K562 (cell line): ENCODE results near the gene VPS41. TPM values are rescaled to one million over a fixed set of nuclear protein-coding genes. Genes with fewer than 3 reads are reported as not detected.

Experiments
- DACH1 ChIP-seq: fragments of 450-650 bp; IDR thresholded peaks from 2 replicates; pipeline ENCODE4 v1.6.1; 2018; ENCODE audit not compliant: partially characterized antibody
- HDAC3 ChIP-seq: fragments of 450-650 bp; IDR thresholded peaks from 2 replicates; pipeline ENCODE4 v1.6.1; 2018; ENCODE audit warnings: borderline replicate concordance, mild to moderate bottlenecking, moderate library complexity; ENCODE audit not compliant: partially characterized antibody
- HMG20B ChIP-seq: fragments of 250-450 bp; sonication (Bioruptor Pico); IDR thresholded peaks from 2 replicates; pipeline ENCODE4 v1.5.0; 2021; ENCODE audit warnings: mild to moderate bottlenecking
- HNRNPL ChIP-seq: fragments of 200-400 bp; formaldehyde crosslinking; IDR thresholded peaks from 2 replicates; pipeline ENCODE4 v1.6.1; 2017; ENCODE audit warnings: low read depth, mild to moderate bottlenecking, low read length
- KLF6 ChIP-seq: fragments of 250-450 bp; sonication (Bioruptor Pico); IDR thresholded peaks from 2 replicates; pipeline ENCODE4 v1.4.0; 2020; ENCODE audit warnings: mild to moderate bottlenecking, moderate library complexity, borderline replicate concordance
- LCOR ChIP-seq: sonication (generic); formaldehyde crosslinking; IDR thresholded peaks from 2 replicates; pipeline ENCODE4 v1.8.0; 2022; ENCODE audit warnings: mild to moderate bottlenecking, missing genetic modification reagents
- MCM5 ChIP-seq: fragments of 450-650 bp; IDR thresholded peaks from 2 replicates; pipeline ENCODE4 v1.6.1; 2016; ENCODE audit warnings: low read depth
- PTTG1 ChIP-seq: fragments of 450-650 bp; IDR thresholded peaks from 2 replicates; pipeline ENCODE4 v1.6.1; 2016; ENCODE audit warnings: low read depth, mild to moderate bottlenecking, missing genetic modification characterization, missing compliant biosample characterization
- PURB ChIP-seq: sonication (generic); formaldehyde crosslinking; IDR thresholded peaks from 2 replicates; pipeline ENCODE4 v1.9.0; 2021; ENCODE audit warnings: low read depth, mild to moderate bottlenecking, missing genetic modification reagents
- RBBP5 ChIP-seq: fragments of 200-600 bp; sonication (generic); IDR thresholded peaks from 2 replicates; pipeline ENCODE4 v1.6.1; 2012; ENCODE audit warnings: borderline replicate concordance, mild to moderate bottlenecking, low read length, control low read depth, inconsistent platforms; ENCODE audit not compliant: insufficient read depth, poor library complexity, severe bottlenecking
- SREBF2 ChIP-seq: sonication (generic); formaldehyde crosslinking; IDR thresholded peaks from 2 replicates; pipeline ENCODE4 v1.4.0; 2020; ENCODE audit warnings: mild to moderate bottlenecking, missing genetic modification reagents
- SRF ChIP-seq, 2 experiments: fragments of 250-450, 450-650 bp in 1 of 2; sonication (Bioruptor Pico) in 1 of 2; sonication (generic) in 1 of 2; formaldehyde crosslinking; IDR thresholded peaks; 2 replicates each; pipeline versions ENCODE4 v1.5.0 to v1.5.1; 2020 to 2022; ENCODE audit warnings: mild to moderate bottlenecking in 1 of 2, missing genetic modification reagents in 1 of 2
- SRSF9 ChIP-seq: fragments of 200-400 bp; formaldehyde crosslinking; IDR thresholded peaks from 2 replicates; pipeline ENCODE4 v1.6.1; 2017; ENCODE audit warnings: low read depth, low read length, borderline replicate concordance
- TCF7L2 ChIP-seq: fragments of 150-350 bp; IDR thresholded peaks from 2 replicates; pipeline ENCODE4 v1.6.1; 2016; ENCODE audit warnings: low read depth, mild to moderate bottlenecking, low read length, moderate library complexity
- ZNF586 ChIP-seq: fragments of 450-650 bp; formaldehyde crosslinking; conservative IDR thresholded peaks from 2 replicates; pipeline ENCODE4 v1.4.0; 2020; ENCODE audit warnings: mild to moderate bottlenecking, moderate library complexity
- ZNF707 ChIP-seq: fragments of 250-450 bp; sonication (Bioruptor Pico); conservative IDR thresholded peaks from 2 replicates; pipeline ENCODE4 v1.8.0; 2022; ENCODE audit warnings: inconsistent platforms, mild to moderate bottlenecking, moderate library complexity
- ZSCAN29 ChIP-seq: fragments of 450-650 bp; IDR thresholded peaks from 2 replicates; pipeline ENCODE4 v1.6.1; 2017
- ZZZ3 ChIP-seq: fragments of 450-650 bp; IDR thresholded peaks from 2 replicates; pipeline ENCODE4 v1.6.1; 2016; ENCODE audit warnings: antibody characterized with exemption, mild to moderate bottlenecking, moderate library complexity
- polyA plus RNA-seq, 8 experiments: library from polyadenylated mRNA; depleted of rRNA in 4 of 8; stranded (reverse) in 5 of 8; unstranded in 3 of 8; fragments of >200 nt; fragmentation: Nextera tagmentation in 2 of 8; fragmentation: Illumina TruSeq in 1 of 8; extraction: Ambion mirVana in 2 of 8; extraction: Trizol in 1 of 8; gene quantifications; 2 replicates each; pipeline versions ENCODE4 v1.2.1 to v1.2.3, GENCODE V29; 2011 to 2014; ENCODE audit warnings: inconsistent platforms in 1 of 8, missing spikeins in 1 of 8
- total RNA-seq, 7 experiments: library from RNA; depleted of rRNA in 6 of 7; stranded (reverse); fragments of >200 nt in 6 of 7; fragmentation: Illumina TruSeq in 2 of 7; extraction: Trizol in 2 of 7; gene quantifications; 2 replicates each; pipeline versions ENCODE4 v1.2.1 to v1.2.3, GENCODE V29; 2011 to 2021; ENCODE audit warnings: low replicate concordance in 1 of 7
- TF ChIP-seq, protein P1 (sequence below), 2 experiments: IDR thresholded peaks; 2 replicates each; pipeline ENCODE4 v1.6.1; 2012; ENCODE audit warnings: improper control_type of control experiment in 2 of 2, low read depth in 2 of 2, low read length in 2 of 2, borderline replicate concordance in 1 of 2
- TF ChIP-seq, protein P2 (sequence below): fragments of 200-800 bp; sonication (Bioruptor generic); IDR thresholded peaks from 2 replicates; pipeline ENCODE4 v1.6.1; 2017; ENCODE audit warnings: missing genetic modification characterization, missing compliant biosample characterization
- TF ChIP-seq, protein P3 (sequence below), 3 experiments: IDR thresholded peaks in 2 of 3; conservative IDR thresholded peaks in 1 of 3; 2 replicates each; pipeline ENCODE4 v1.5.1; 2011 to 2012; ENCODE audit warnings: low read length in 3 of 3, mild to moderate bottlenecking in 3 of 3, control low read depth in 2 of 3, improper control_type of control experiment in 1 of 3, inconsistent platforms in 1 of 3, low read depth in 1 of 3, mixed read lengths in 1 of 3, moderate library complexity in 1 of 3; ENCODE audit not compliant: insufficient read depth in 2 of 3
- TF ChIP-seq, protein P4 (sequence below): IDR thresholded peaks from 2 replicates; pipeline ENCODE4 v1.6.1; 2011; ENCODE audit warnings: borderline replicate concordance, low read depth, mild to moderate bottlenecking, moderate library complexity, low read length; ENCODE audit not compliant: insufficient read depth, poor library complexity, severe bottlenecking

Gene VPS41
- total and polyA plus RNA-seq, 9 of the 15 experiments (the other 6 are each of a cell fraction or from before 2014, with no cell fraction given) = 17.7 to 46.8 (median 32.1) TPM

DNA sequence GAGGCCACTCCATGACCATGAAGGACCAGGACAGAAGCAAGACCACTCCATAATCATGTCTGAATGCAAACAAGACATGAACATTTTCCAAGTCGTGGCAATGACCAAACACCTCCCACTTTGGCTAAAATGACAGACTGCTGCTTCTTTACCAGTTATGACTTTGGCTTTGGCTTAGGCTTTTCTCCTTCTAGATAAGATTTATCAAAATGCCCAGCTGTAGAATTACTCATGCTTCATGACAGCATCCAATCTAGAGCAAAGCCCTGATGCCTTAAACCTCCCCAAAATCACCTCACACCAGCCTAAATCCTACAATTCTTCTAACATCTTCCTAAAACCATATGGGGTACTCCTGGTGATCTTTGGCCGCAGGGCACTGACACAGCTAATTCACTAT lies 102.1 kb downstream of the VPS41 start (continued):
- TF ChIP-seq TCF7L2 (no peak), KLF6 (CRISPR knock-in tag) (no peak), HMG20B (CRISPR knock-in tag) (no peak), ZNF586 (no peak), HDAC3 (no peak), ZNF707 (CRISPR knock-in tag) (no peak), SRSF9 (no peak), SRF (CRISPR knock-in tag; IDR thresholded peaks at IDR 0.05) (no peak), SREBF2 (CRISPR knock-in tag) (no peak), ZZZ3 (no peak), RBBP5 (no peak), MCM5 (no peak), PURB (CRISPR knock-in tag) (no peak), LCOR (CRISPR knock-in tag) (peak; percentile 61; the same call in 1 of the 2 replicates), ZSCAN29 (no peak), DACH1 (no peak), HNRNPL (no peak), PTTG1 (tag) (no peak)
- TF ChIP-seq, protein P1, sequence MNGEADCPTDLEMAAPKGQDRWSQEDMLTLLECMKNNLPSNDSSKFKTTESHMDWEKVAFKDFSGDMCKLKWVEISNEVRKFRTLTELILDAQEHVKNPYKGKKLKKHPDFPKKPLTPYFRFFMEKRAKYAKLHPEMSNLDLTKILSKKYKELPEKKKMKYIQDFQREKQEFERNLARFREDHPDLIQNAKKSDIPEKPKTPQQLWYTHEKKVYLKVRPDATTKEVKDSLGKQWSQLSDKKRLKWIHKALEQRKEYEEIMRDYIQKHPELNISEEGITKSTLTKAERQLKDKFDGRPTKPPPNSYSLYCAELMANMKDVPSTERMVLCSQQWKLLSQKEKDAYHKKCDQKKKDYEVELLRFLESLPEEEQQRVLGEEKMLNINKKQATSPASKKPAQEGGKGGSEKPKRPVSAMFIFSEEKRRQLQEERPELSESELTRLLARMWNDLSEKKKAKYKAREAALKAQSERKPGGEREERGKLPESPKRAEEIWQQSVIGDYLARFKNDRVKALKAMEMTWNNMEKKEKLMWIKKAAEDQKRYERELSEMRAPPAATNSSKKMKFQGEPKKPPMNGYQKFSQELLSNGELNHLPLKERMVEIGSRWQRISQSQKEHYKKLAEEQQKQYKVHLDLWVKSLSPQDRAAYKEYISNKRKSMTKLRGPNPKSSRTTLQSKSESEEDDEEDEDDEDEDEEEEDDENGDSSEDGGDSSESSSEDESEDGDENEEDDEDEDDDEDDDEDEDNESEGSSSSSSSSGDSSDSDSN (IDR thresholded peaks at IDR 0.05; ENCODE audit: borderline replicate concordance in 1 of 2, low read depth in 2 of 2, low read length in 2 of 2) = no peak
- TF ChIP-seq, protein P2, sequence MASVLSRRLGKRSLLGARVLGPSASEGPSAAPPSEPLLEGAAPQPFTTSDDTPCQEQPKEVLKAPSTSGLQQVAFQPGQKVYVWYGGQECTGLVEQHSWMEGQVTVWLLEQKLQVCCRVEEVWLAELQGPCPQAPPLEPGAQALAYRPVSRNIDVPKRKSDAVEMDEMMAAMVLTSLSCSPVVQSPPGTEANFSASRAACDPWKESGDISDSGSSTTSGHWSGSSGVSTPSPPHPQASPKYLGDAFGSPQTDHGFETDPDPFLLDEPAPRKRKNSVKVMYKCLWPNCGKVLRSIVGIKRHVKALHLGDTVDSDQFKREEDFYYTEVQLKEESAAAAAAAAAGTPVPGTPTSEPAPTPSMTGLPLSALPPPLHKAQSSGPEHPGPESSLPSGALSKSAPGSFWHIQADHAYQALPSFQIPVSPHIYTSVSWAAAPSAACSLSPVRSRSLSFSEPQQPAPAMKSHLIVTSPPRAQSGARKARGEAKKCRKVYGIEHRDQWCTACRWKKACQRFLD (CRISPR knock-in tag) = no peak
- TF ChIP-seq, protein P3, sequence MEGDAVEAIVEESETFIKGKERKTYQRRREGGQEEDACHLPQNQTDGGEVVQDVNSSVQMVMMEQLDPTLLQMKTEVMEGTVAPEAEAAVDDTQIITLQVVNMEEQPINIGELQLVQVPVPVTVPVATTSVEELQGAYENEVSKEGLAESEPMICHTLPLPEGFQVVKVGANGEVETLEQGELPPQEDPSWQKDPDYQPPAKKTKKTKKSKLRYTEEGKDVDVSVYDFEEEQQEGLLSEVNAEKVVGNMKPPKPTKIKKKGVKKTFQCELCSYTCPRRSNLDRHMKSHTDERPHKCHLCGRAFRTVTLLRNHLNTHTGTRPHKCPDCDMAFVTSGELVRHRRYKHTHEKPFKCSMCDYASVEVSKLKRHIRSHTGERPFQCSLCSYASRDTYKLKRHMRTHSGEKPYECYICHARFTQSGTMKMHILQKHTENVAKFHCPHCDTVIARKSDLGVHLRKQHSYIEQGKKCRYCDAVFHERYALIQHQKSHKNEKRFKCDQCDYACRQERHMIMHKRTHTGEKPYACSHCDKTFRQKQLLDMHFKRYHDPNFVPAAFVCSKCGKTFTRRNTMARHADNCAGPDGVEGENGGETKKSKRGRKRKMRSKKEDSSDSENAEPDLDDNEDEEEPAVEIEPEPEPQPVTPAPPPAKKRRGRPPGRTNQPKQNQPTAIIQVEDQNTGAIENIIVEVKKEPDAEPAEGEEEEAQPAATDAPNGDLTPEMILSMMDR (IDR thresholded peaks at IDR 0.05 in 2 of 3, conservative IDR thresholded peaks at IDR 0.05 in 1 of 3; ENCODE audit: insufficient read depth in 2 of 3, low read depth in 1 of 3, low read length in 3 of 3) = no peak
- TF ChIP-seq, protein P4, sequence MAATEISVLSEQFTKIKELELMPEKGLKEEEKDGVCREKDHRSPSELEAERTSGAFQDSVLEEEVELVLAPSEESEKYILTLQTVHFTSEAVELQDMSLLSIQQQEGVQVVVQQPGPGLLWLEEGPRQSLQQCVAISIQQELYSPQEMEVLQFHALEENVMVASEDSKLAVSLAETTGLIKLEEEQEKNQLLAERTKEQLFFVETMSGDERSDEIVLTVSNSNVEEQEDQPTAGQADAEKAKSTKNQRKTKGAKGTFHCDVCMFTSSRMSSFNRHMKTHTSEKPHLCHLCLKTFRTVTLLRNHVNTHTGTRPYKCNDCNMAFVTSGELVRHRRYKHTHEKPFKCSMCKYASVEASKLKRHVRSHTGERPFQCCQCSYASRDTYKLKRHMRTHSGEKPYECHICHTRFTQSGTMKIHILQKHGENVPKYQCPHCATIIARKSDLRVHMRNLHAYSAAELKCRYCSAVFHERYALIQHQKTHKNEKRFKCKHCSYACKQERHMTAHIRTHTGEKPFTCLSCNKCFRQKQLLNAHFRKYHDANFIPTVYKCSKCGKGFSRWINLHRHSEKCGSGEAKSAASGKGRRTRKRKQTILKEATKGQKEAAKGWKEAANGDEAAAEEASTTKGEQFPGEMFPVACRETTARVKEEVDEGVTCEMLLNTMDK = no peak
